HG02610 (cell line): ENCODE measurements around the gene UBE2E2.

ENCODE experiments used
- ATAC-seq: cut with Tn5 transposase; IDR thresholded peaks from one replicate; pipeline ENCODE4 v1.9.1; 2021; ENCODE audit warnings: mild to moderate bottlenecking, moderate library complexity; ENCODE audit not compliant: unreplicated experiment

UBE2E2 gene

GRCh38 chr3:23468203-23468602, 265.1 kb downstream of the UBE2E2 start:
- ATAC-seq: no peak

GRCh38 chr3:23474580-23475357, 271.6 kb downstream of the UBE2E2 start:
- no peak for ATAC-seq

GRCh38 chr3:23475446-23475845, 272.3 kb downstream of the UBE2E2 start:
- no peak for ATAC-seq

- no peak for ATAC-seq
Observed at GRCh38 chr3:23479026-23479425, 275.9 kb downstream of the UBE2E2 start.

GRCh38 chr3:23479615-23480328, 276.6 kb downstream of the UBE2E2 start:
- no peak for ATAC-seq

GRCh38 chr3:23480329-23480714, 277.2 kb downstream of the UBE2E2 start:
- no peak for ATAC-seq

GRCh38 chr3:23481011-23481615, 278.0 kb downstream of the UBE2E2 start:
- ATAC-seq: no peak

- ATAC-seq: peak; percentile 82
Observed at GRCh38 chr3:23481616-23482278, 278.6 kb downstream of the UBE2E2 start.

GRCh38 chr3:23484386-23484785, 281.3 kb downstream of the UBE2E2 start:
- ATAC-seq: no peak

GRCh38 chr3:23485922-23486321, 282.8 kb downstream of the UBE2E2 start:
- ATAC-seq: no peak

GRCh38 chr3:23487015-23487414, 283.9 kb downstream of the UBE2E2 start:
- ATAC-seq: no peak

- no peak for ATAC-seq
Observed at GRCh38 chr3:23488618-23489017, 285.5 kb downstream of the UBE2E2 start.

- no peak for ATAC-seq
Observed at GRCh38 chr3:23489300-23490158, 286.4 kb downstream of the UBE2E2 start.

- ATAC-seq: no peak
Observed at GRCh38 chr3:23490459-23490858, 287.3 kb downstream of the UBE2E2 start.

- no peak for ATAC-seq
Observed at GRCh38 chr3:23492057-23492456, 288.9 kb downstream of the UBE2E2 start.

- no peak for ATAC-seq
Observed at GRCh38 chr3:23493889-23494288, 290.8 kb downstream of the UBE2E2 start.

GRCh38 chr3:23494967-23495366, 291.8 kb downstream of the UBE2E2 start:
- ATAC-seq: no peak

GRCh38 chr3:23495507-23495906, 292.4 kb downstream of the UBE2E2 start:
- no peak for ATAC-seq

- ATAC-seq: peak; percentile 86
Observed at GRCh38 chr3:23496165-23496564, 293.0 kb downstream of the UBE2E2 start.

GRCh38 chr3:23497156-23497555, 294.0 kb downstream of the UBE2E2 start:
- no peak for ATAC-seq
